Keratinocyte (primary cell): ENCODE results near the gene ANKRD49.

ENCODE experiments used
- CTCF ChIP-seq, 3 experiments: IDR thresholded peaks in 1 of 3; conservative IDR thresholded peaks in 1 of 3; optimal IDR thresholded peaks in 1 of 3; 2 replicates in 2 of 3; 3 replicates in 1 of 3; pipeline versions ENCODE3 to v1.5.1; 2011; ENCODE audit warnings: low read length in 3 of 3, mild to moderate bottlenecking in 3 of 3, moderate library complexity in 2 of 3, control low read depth in 1 of 3, inconsistent platforms in 1 of 3; ENCODE audit not compliant: insufficient read depth in 2 of 3; ENCODE audit errors: extremely low read depth in 1 of 3
- EZH2 ChIP-seq: IDR thresholded peaks from one replicate; pipeline ENCODE4 v1.6.1; 2012; ENCODE audit warnings: inconsistent platforms, mild to moderate bottlenecking, low read length, moderate library complexity

GRCh38 chr11:94524341-94524740 is 30.6 kb downstream of the ANKRD49 start:
- TF ChIP-seq CTCF (optimal IDR thresholded peaks at IDR 0.05 in 1 of 3, IDR thresholded peaks at IDR 0.05 in 1 of 3, conservative IDR thresholded peaks at IDR 0.05 in 1 of 3; ENCODE audit: extremely low read depth in 1 of 3, insufficient read depth in 2 of 3, low read length in 3 of 3): no peak
- TF ChIP-seq EZH2: no peak
